HL-60 (cell line): ENCODE measurements around the gene PCSK4.
A peak's percentile ranks its signal among the peaks of the same experiment; 100 is the strongest.

Experiments used
- DNase-seq, 2 experiments: peaks; one replicate each; pipeline ENCODE4 v3.0.0-alpha.2; 2010 to 2020; ENCODE audit warnings: low read depth in 1 of 2, low spot score in 1 of 2
- H3K27ac ChIP-seq: fragments of 250-450 bp; sonication (Bioruptor Pico); replicated peaks from 2 replicates; pipeline ENCODE4 v1.5.1; 2020; ENCODE audit warnings: mild to moderate bottlenecking, moderate library complexity
- H3K27me3 ChIP-seq: fragments of 250-450 bp; sonication (Bioruptor Pico); 2 replicates; pipeline ENCODE4 v1.5.1; 2021; ENCODE audit warnings: mild to moderate bottlenecking, moderate library complexity; ENCODE audit not compliant: insufficient read depth, poor library complexity, severe bottlenecking
- H3K4me3 ChIP-seq: replicated peaks from 2 replicates; pipeline ENCODE4 v1.5.1; 2011; ENCODE audit warnings: mild to moderate bottlenecking, control low read depth, low read length; ENCODE audit not compliant: insufficient read depth
- GABPA ChIP-seq: IDR thresholded peaks from 2 replicates; pipeline ENCODE4 v1.6.1; 2012; ENCODE audit warnings: low read depth
- POLR2AphosphoS5 ChIP-seq: IDR thresholded peaks from 2 replicates; pipeline ENCODE4 v1.6.1; 2012; ENCODE audit warnings: low read depth
- SPI1 ChIP-seq: IDR thresholded peaks from 2 replicates; pipeline ENCODE4 v1.6.1; 2012; ENCODE audit warnings: low read depth, mild to moderate bottlenecking, borderline replicate concordance
- TF ChIP-seq, protein P1 (sequence below): IDR thresholded peaks from 2 replicates; pipeline ENCODE4 v1.6.1; 2012; ENCODE audit warnings: low read depth; ENCODE audit not compliant: insufficient replicate concordance
- TF ChIP-seq, protein P2 (sequence below): IDR thresholded peaks from one replicate; pipeline ENCODE4 v1.5.1; 2011; ENCODE audit warnings: low read length, control low read depth, inconsistent platforms; ENCODE audit not compliant: insufficient read depth

Gene PCSK4

DNA sequence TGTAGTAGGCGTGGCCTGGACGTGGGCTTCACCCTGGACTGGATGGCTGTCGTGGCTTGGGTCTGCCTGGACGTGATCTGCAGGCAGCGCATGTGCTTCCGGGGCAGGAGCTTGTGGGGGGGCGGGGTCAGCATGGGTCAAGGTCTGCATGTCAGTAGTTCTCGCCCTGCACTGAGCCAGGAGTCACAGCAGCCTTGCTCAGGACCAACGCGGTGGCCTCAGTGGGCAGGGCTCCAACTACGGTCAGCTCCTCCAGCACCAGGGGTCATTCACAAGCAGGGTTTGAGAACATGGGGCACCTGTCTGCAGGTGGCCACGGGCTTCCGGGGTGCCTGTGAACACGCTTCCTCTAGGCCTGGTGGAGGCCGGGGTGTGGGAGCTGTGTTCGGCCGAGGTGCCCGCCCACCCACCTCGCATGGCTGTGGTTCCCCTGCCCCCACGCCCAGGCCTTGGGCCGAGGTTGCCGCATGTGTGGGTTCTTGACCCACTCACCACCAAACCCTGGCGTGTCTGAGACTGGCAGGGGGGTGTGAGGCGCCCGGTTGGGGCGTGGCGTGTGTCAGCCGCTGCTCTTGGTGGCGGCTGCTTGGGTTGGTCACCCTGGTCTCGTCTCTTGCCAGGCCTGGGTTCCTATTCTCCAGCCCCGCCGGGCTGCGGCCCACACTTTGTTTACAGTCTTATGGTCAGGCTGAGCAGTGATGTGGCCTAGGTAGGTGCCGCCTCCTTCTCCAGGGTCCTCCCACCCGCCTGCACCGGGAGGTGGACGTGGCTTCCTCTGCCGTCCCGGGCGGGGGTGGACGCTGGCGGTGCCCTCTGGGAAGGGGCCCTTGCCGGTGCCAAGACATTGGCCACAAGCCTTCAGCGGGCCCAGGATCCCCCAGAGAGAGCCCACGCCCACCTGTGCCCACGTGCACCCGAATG, 56.8 kb downstream of the PCSK4 start:
- Histone ChIP-seq H3K27me3 (no peaks in the 10 kb centered on the region), H3K27ac (no peak overlapping the region), H3K4me3 (no peak overlapping the region)
- TF ChIP-seq POLR2AphosphoS5 = peak; percentile 15; the same call in 1 of the 2 replicates
- TF ChIP-seq, protein P1, sequence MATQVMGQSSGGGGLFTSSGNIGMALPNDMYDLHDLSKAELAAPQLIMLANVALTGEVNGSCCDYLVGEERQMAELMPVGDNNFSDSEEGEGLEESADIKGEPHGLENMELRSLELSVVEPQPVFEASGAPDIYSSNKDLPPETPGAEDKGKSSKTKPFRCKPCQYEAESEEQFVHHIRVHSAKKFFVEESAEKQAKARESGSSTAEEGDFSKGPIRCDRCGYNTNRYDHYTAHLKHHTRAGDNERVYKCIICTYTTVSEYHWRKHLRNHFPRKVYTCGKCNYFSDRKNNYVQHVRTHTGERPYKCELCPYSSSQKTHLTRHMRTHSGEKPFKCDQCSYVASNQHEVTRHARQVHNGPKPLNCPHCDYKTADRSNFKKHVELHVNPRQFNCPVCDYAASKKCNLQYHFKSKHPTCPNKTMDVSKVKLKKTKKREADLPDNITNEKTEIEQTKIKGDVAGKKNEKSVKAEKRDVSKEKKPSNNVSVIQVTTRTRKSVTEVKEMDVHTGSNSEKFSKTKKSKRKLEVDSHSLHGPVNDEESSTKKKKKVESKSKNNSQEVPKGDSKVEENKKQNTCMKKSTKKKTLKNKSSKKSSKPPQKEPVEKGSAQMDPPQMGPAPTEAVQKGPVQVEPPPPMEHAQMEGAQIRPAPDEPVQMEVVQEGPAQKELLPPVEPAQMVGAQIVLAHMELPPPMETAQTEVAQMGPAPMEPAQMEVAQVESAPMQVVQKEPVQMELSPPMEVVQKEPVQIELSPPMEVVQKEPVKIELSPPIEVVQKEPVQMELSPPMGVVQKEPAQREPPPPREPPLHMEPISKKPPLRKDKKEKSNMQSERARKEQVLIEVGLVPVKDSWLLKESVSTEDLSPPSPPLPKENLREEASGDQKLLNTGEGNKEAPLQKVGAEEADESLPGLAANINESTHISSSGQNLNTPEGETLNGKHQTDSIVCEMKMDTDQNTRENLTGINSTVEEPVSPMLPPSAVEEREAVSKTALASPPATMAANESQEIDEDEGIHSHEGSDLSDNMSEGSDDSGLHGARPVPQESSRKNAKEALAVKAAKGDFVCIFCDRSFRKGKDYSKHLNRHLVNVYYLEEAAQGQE = no peak
- DNase-seq = no peak

DNA sequence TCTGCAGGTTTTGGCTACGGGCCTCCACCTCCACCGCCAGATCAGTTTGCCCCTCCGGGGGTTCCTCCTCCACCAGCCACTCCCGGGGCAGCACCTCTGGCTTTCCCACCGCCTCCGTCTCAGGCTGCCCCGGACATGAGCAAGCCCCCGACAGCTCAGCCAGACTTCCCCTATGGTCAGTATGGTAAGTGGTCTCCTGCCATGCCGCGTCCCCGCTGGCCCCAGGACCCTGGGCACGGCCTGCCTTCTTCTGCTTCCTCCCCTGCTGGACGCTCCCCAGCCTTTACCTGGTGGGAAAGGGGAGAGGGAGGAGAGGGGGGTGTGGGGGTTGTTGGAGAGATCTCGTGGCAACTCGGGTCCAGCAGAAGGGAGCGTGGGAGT, 57.7 kb downstream of the PCSK4 start:
- TF ChIP-seq, protein P1 = no peak
- TF ChIP-seq, protein P2, sequence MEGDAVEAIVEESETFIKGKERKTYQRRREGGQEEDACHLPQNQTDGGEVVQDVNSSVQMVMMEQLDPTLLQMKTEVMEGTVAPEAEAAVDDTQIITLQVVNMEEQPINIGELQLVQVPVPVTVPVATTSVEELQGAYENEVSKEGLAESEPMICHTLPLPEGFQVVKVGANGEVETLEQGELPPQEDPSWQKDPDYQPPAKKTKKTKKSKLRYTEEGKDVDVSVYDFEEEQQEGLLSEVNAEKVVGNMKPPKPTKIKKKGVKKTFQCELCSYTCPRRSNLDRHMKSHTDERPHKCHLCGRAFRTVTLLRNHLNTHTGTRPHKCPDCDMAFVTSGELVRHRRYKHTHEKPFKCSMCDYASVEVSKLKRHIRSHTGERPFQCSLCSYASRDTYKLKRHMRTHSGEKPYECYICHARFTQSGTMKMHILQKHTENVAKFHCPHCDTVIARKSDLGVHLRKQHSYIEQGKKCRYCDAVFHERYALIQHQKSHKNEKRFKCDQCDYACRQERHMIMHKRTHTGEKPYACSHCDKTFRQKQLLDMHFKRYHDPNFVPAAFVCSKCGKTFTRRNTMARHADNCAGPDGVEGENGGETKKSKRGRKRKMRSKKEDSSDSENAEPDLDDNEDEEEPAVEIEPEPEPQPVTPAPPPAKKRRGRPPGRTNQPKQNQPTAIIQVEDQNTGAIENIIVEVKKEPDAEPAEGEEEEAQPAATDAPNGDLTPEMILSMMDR = no peak
- no peak for TF ChIP-seq SPI1
- no peak for TF ChIP-seq GABPA
- TF ChIP-seq POLR2AphosphoS5 = no peak
- no peak overlapping the region for H3K4me3 ChIP-seq
- no peaks in the 10 kb centered on the region for H3K27me3 ChIP-seq
- H3K27ac ChIP-seq = no peak overlapping the region
- DNase-seq = no peak

DNA sequence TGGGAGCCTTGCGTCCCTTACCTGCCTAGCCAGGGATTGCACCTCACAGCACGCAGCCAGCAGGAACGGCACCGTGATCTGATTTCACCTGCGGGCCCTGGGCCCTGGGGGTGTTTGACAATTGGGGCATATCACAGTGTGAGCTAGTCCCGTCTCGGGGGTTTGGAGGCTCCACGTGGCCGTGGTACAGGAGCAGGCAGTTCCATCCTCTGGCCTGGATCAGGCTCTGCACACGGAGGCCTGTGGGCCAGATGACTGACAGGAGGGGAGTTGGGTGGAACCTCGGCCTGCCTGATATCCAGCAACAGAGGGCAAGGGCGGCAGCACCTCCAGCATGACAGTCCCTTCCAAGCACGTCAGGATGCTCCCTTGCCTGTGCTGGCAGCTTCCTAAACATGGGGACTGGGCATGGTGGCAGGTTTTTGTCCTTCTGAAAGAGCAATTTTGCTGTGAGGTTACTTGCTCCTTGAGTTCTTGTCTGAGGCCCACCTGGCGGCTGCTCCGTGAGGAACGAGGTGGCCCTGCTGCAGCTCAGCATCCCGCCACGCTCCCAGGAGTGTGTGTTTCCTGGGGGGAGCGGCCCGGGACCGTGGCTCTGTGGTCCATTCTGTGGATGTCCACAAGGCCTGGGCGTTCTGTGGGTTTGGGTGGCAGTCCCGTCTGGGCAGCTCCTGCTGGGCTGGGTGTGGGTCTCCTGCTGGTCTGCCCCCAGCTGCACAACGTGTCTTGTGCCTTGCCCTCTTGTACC, 58.2 kb downstream of the PCSK4 start:
- Histone ChIP-seq H3K4me3 (no peak overlapping the region), H3K27me3 (no peaks in the 10 kb centered on the region), H3K27ac (no peak overlapping the region)
- peak; percentile 39; the same call in 1 of the 2 replicates for TF ChIP-seq POLR2AphosphoS5
- TF ChIP-seq, protein P2 = no peak
- no peak for DNase-seq
